ENCODE data around the gene RCN1. TPM values are rescaled to one million over a fixed set of nuclear protein-coding genes. Genes with fewer than 3 reads are reported as not detected.

The RCN1 gene
- total and polyA plus RNA-seq, 2 experiments from 2014 or later, result 107 to 140 TPM

DNA sequence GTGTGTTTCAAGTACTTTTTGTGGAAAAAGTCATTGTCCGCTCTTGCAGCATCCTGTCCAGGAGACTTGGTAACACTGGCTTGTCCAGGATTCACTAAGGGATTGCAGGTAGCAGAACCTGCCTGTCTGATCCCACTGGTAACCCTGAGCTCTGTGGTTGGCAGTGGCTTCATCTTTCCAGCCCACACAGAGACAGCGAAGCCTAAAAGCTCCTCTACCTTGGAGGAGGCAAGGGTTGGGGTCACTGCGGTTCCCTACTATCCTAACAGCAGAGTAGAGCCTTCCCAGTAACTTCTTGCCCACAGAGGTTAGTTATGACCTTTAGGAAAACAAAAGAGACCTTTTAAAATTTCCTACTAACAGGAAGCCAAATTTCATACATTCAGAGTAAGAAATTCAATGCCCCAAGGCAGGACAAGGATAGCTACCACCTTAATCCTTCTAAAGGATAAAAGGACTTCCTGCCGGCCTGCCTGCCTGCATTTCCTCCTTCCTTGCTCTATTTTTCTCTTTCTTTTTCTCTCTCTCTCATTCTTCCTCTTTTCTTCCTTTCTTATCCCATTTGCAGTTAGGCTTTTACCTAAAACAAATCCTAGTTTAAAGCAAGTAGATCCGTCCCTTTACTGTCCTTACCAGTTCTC is 8.4 kb upstream of the RCN1 start:
- no peaks in the 10 kb centered on the region for H3K27me3 ChIP-seq (ENCODE audit: insufficient read depth)
- H3K9me3 Mint-ChIP-seq, result no peaks in the 10 kb centered on the region
- H3K27ac Mint-ChIP-seq, result 0 out of 2 replicates have a peak overlapping the region, but pooled peaks have one; percentile 43
- H3K4me3 Mint-ChIP-seq, result no peak overlapping the region
- DNase-seq (ENCODE audit: low spot score) (no peak), ATAC-seq (peak; percentile 53)
- peaks cover 11% of the 10 kb centered on the region for H3K4me1 ChIP-seq (ENCODE audit: insufficient read depth)
- no peaks in the 10 kb centered on the region for H3F3A ChIP-seq (replicated peaks; ENCODE audit: low read depth)
- no peaks in the 10 kb centered on the region for H4K20me1 ChIP-seq (replicated peaks; ENCODE audit: insufficient read depth)
- peaks cover 8% of the 10 kb centered on the region for H3K27me3 Mint-ChIP-seq (ENCODE audit: insufficient read depth, low read depth, poor library complexity)
- 0 out of 2 replicates have a peak, but pooled peaks cover 13% of the 10 kb centered on the region for H3K9me2 ChIP-seq (ENCODE audit: insufficient read depth)
- H3K4me3 ChIP-seq, result no peak overlapping the region
- H3K36me3 Mint-ChIP-seq (ENCODE audit: low read depth), result no peaks in the 10 kb centered on the region
- no peak for TF ChIP-seq STAT1 (IDR thresholded peaks at IDR 0.05; ENCODE audit: unreplicated experiment)
- no peak for TF ChIP-seq REST (IDR thresholded peaks at IDR 0.05; ENCODE audit: unreplicated experiment)
- no peak for TF ChIP-seq CREB1 (CRISPR knock-in tag; IDR thresholded peaks at IDR 0.05; ENCODE audit: low read depth)
- no peak for TF ChIP-seq ZNF331 (CRISPR knock-in tag; IDR thresholded peaks at IDR 0.05; ENCODE audit: low read depth)
- TF ChIP-seq, protein P1, sequence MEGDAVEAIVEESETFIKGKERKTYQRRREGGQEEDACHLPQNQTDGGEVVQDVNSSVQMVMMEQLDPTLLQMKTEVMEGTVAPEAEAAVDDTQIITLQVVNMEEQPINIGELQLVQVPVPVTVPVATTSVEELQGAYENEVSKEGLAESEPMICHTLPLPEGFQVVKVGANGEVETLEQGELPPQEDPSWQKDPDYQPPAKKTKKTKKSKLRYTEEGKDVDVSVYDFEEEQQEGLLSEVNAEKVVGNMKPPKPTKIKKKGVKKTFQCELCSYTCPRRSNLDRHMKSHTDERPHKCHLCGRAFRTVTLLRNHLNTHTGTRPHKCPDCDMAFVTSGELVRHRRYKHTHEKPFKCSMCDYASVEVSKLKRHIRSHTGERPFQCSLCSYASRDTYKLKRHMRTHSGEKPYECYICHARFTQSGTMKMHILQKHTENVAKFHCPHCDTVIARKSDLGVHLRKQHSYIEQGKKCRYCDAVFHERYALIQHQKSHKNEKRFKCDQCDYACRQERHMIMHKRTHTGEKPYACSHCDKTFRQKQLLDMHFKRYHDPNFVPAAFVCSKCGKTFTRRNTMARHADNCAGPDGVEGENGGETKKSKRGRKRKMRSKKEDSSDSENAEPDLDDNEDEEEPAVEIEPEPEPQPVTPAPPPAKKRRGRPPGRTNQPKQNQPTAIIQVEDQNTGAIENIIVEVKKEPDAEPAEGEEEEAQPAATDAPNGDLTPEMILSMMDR (conservative IDR thresholded peaks at IDR 0.05; ENCODE audit: low read depth in 2 of 2), result no peak
- TF ChIP-seq POLR2AphosphoS5 (IDR thresholded peaks at IDR 0.05; ENCODE audit: low read depth), result no peak
- no peak for TF ChIP-seq ZNF114 (CRISPR knock-in tag; IDR thresholded peaks at IDR 0.05)
- TF ChIP-seq JUNB (IDR thresholded peaks at IDR 0.05; ENCODE audit: unreplicated experiment), result no peak
- TF ChIP-seq ETS1 (IDR thresholded peaks at IDR 0.05), result no peak
- no peak for TF ChIP-seq NANOG (IDR thresholded peaks at IDR 0.05; ENCODE audit: borderline replicate concordance)
- no peak for TF ChIP-seq EZH2phosphoT487 (IDR thresholded peaks at IDR 0.05; ENCODE audit: unreplicated experiment)
- TF ChIP-seq, protein P2, sequence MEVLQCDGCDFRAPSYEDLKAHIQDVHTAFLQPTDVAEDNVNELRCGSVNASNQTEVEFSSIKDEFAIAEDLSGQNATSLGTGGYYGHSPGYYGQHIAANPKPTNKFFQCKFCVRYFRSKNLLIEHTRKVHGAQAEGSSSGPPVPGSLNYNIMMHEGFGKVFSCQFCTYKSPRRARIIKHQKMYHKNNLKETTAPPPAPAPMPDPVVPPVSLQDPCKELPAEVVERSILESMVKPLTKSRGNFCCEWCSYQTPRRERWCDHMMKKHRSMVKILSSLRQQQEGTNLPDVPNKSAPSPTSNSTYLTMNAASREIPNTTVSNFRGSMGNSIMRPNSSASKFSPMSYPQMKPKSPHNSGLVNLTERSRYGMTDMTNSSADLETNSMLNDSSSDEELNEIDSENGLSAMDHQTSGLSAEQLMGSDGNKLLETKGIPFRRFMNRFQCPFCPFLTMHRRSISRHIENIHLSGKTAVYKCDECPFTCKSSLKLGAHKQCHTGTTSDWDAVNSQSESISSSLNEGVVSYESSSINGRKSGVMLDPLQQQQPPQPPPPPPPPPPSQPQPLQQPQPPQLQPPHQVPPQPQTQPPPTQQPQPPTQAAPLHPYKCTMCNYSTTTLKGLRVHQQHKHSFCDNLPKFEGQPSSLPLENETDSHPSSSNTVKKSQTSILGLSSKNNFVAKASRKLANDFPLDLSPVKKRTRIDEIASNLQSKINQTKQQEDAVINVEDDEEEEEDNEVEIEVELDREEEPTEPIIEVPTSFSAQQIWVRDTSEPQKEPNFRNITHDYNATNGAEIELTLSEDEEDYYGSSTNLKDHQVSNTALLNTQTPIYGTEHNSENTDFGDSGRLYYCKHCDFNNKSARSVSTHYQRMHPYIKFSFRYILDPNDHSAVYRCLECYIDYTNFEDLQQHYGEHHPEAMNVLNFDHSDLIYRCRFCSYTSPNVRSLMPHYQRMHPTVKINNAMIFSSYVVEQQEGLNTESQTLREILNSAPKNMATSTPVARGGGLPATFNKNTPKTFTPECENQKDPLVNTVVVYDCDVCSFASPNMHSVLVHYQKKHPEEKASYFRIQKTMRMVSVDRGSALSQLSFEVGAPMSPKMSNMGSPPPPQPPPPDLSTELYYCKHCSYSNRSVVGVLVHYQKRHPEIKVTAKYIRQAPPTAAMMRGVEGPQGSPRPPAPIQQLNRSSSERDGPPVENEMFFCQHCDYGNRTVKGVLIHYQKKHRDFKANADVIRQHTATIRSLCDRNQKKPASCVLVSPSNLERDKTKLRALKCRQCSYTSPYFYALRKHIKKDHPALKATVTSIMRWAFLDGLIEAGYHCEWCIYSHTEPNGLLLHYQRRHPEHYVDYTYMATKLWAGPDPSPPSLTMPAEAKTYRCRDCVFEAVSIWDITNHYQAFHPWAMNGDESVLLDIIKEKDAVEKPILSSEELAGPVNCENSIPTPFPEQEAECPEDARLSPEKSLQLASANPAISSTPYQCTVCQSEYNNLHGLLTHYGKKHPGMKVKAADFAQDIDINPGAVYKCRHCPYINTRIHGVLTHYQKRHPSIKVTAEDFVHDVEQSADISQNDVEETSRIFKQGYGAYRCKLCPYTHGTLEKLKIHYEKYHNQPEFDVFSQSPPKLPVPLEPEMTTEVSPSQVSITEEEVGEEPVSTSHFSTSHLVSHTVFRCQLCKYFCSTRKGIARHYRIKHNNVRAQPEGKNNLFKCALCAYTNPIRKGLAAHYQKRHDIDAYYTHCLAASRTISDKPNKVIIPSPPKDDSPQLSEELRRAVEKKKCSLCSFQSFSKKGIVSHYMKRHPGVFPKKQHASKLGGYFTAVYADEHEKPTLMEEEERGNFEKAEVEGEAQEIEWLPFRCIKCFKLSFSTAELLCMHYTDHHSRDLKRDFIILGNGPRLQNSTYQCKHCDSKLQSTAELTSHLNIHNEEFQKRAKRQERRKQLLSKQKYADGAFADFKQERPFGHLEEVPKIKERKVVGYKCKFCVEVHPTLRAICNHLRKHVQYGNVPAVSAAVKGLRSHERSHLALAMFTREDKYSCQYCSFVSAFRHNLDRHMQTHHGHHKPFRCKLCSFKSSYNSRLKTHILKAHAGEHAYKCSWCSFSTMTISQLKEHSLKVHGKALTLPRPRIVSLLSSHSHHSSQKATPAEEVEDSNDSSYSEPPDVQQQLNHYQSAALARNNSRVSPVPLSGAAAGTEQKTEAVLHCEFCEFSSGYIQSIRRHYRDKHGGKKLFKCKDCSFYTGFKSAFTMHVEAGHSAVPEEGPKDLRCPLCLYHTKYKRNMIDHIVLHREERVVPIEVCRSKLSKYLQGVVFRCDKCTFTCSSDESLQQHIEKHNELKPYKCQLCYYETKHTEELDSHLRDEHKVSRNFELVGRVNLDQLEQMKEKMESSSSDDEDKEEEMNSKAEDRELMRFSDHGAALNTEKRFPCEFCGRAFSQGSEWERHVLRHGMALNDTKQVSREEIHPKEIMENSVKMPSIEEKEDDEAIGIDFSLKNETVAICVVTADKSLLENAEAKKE (CRISPR knock-in tag; IDR thresholded peaks at IDR 0.05), result no peak
- no peak for TF ChIP-seq EZH2 (IDR thresholded peaks at IDR 0.05; ENCODE audit: low read depth, unreplicated experiment)
- peak overlapping the region; percentile 83 for H2AFZ ChIP-seq
- H3K79me2 ChIP-seq (replicated peaks; ENCODE audit: insufficient read depth), result no peaks in the 10 kb centered on the region
- H3K4me2 ChIP-seq, result peak overlapping the region; percentile 7; the same call in 1 of the 2 replicates
- no peak overlapping the region for H3K27ac ChIP-seq (ENCODE audit: low read depth)
- no peaks in the 10 kb centered on the region for H3K36me3 ChIP-seq (ENCODE audit: insufficient read depth)
- peaks cover 18% of the 10 kb centered on the region for H3K4me1 Mint-ChIP-seq
